Mesenchymal stem cell (in vitro differentiated cells and primary cell): ENCODE measurements around the gene ITGA5.

Experiments used
- DNase-seq: peaks from one replicate; pipeline ENCODE4 v3.0.0-alpha.2; 2013
- H2AFZ ChIP-seq: one replicate; pipeline ENCODE4 v1.6.1; 2013; ENCODE audit warnings: low read depth, mild to moderate bottlenecking, control low read depth, inconsistent platforms, low read length, moderate library complexity
- H2AK5ac ChIP-seq: 2 replicates; pipeline ENCODE4 v1.6.1; 2013; ENCODE audit warnings: low read length, moderate library complexity, mild to moderate bottlenecking, inconsistent platforms; ENCODE audit not compliant: severe bottlenecking
- H2BK120ac ChIP-seq: one replicate; pipeline ENCODE4 v1.6.1; 2013; ENCODE audit warnings: low read depth, mild to moderate bottlenecking, inconsistent platforms, low read length, moderate library complexity
- H2BK12ac ChIP-seq, 2 experiments: one replicate each; pipeline ENCODE4 v1.6.1; 2013; ENCODE audit warnings: inconsistent platforms in 2 of 2, low read length in 2 of 2, mild to moderate bottlenecking in 2 of 2, moderate library complexity in 2 of 2, control low read depth in 1 of 2
- H2BK15ac ChIP-seq: one replicate; pipeline ENCODE4 v1.6.1; 2013; ENCODE audit warnings: mild to moderate bottlenecking, low read depth, inconsistent platforms; ENCODE audit not compliant: poor library complexity, severe bottlenecking
- H2BK5ac ChIP-seq: 2 replicates; pipeline ENCODE4 v1.6.1; 2013; ENCODE audit warnings: low read depth, mild to moderate bottlenecking, low read length, control low read depth, inconsistent platforms; ENCODE audit not compliant: poor library complexity, severe bottlenecking
- H3K14ac ChIP-seq, 2 experiments: one replicate each; pipeline ENCODE4 v1.6.1; 2013; ENCODE audit warnings: inconsistent platforms in 2 of 2, low read length in 2 of 2, control low read depth in 1 of 2, mild to moderate bottlenecking in 1 of 2, moderate library complexity in 1 of 2
- H3K18ac ChIP-seq, 2 experiments: one replicate each; pipeline ENCODE4 v1.6.1; 2013; ENCODE audit warnings: inconsistent platforms in 2 of 2, low read length in 2 of 2, control low read depth in 1 of 2, low read depth in 1 of 2, mild to moderate bottlenecking in 1 of 2
- H3K23ac ChIP-seq, 2 experiments: one replicate each; pipeline ENCODE4 v1.6.1; 2013; ENCODE audit warnings: inconsistent platforms in 2 of 2, low read length in 2 of 2, mild to moderate bottlenecking in 2 of 2, moderate library complexity in 2 of 2, control low read depth in 1 of 2
- H3K27ac ChIP-seq: 2 replicates; pipeline ENCODE4 v1.5.1; 2013; ENCODE audit warnings: mild to moderate bottlenecking, moderate library complexity, low read length, control low read depth, inconsistent platforms; ENCODE audit not compliant: poor library complexity, severe bottlenecking
- H3K27me3 ChIP-seq, 2 experiments: 2 replicates each; pipeline versions ENCODE4 v1.6.1 to v1.7.0; 2013; ENCODE audit warnings: low read length in 2 of 2, mild to moderate bottlenecking in 2 of 2, moderate library complexity in 2 of 2, control low read depth in 1 of 2, inconsistent platforms in 1 of 2; ENCODE audit not compliant: control insufficient read depth in 1 of 2, insufficient read depth in 1 of 2
- H3K36me3 ChIP-seq, 2 experiments: 2 replicates each; pipeline versions ENCODE4 v1.6.1 to v1.7.0; 2013; ENCODE audit warnings: low read length in 2 of 2, control low read depth in 1 of 2, inconsistent platforms in 1 of 2, low read depth in 1 of 2, mild to moderate bottlenecking in 1 of 2; ENCODE audit not compliant: insufficient read depth in 2 of 2, control insufficient read depth in 1 of 2
- H3K4ac ChIP-seq, 2 experiments: one replicate each; pipeline ENCODE4 v1.6.1; 2013; ENCODE audit warnings: inconsistent platforms in 2 of 2, low read length in 2 of 2, mild to moderate bottlenecking in 2 of 2, moderate library complexity in 2 of 2, control low read depth in 1 of 2, low read depth in 1 of 2
- H3K4me1 ChIP-seq: 2 replicates; pipeline ENCODE4 v1.6.1; 2013; ENCODE audit warnings: low read depth, low read length, control low read depth; ENCODE audit not compliant: control insufficient read depth, insufficient read depth
- H3K4me2 ChIP-seq: 2 replicates; pipeline ENCODE4 v1.6.1; 2013; ENCODE audit warnings: low read length, mild to moderate bottlenecking, inconsistent platforms; ENCODE audit not compliant: poor library complexity, severe bottlenecking
- H3K4me3 ChIP-seq, 2 experiments: 2 replicates each; pipeline versions ENCODE4 v1.5.1 to v1.7.0; 2013; ENCODE audit warnings: low read length in 2 of 2, mild to moderate bottlenecking in 2 of 2, control low read depth in 1 of 2, low read depth in 1 of 2; ENCODE audit not compliant: insufficient read depth in 1 of 2
- H3K79me1 ChIP-seq: replicated peaks from 2 replicates; pipeline ENCODE4 v1.6.1; 2013; ENCODE audit warnings: mild to moderate bottlenecking, control low read depth, low read length, inconsistent platforms; ENCODE audit not compliant: poor library complexity, severe bottlenecking
- H3K9ac ChIP-seq: 2 replicates; pipeline ENCODE4 v1.7.0; 2013; ENCODE audit warnings: mild to moderate bottlenecking, low read length, moderate library complexity
- H3K9me3 ChIP-seq: 2 replicates; pipeline ENCODE4 v1.7.0; 2013; ENCODE audit warnings: mild to moderate bottlenecking, low read length; ENCODE audit not compliant: control insufficient read depth
- H4K8ac ChIP-seq: one replicate; pipeline ENCODE4 v1.6.1; 2013; ENCODE audit warnings: inconsistent platforms, mild to moderate bottlenecking, low read length, moderate library complexity
- H4K91ac ChIP-seq: one replicate; pipeline ENCODE4 v1.6.1; 2013; ENCODE audit warnings: mild to moderate bottlenecking, low read length, inconsistent platforms
- WGBS: methylation state at CpG from one replicate; pipeline ENCODE4 v1.1.7; 2013; ENCODE audit warnings: mixed read lengths; 5-methylcytosine and 5-hydroxymethylcytosine counted together

Gene ITGA5

GRCh38 chr12:54349036-54349435 is 70.0 kb downstream of the ITGA5 start:
- Histone ChIP-seq H3K23ac (no peak overlapping the region), H3K18ac (no peak overlapping the region), H4K8ac (no peak overlapping the region), H2AFZ (no peak overlapping the region), H3K9me3 (no peaks in the 10 kb centered on the region), H3K79me1 (peaks cover 8% of the 10 kb centered on the region), H3K27ac (no peak overlapping the region), H4K91ac (no peak overlapping the region), H3K27me3 (no peaks in the 10 kb centered on the region), H3K4me3 (no peak overlapping the region), H3K4me1 (peaks cover 13% of the 10 kb centered on the region), H2AK5ac (no peak overlapping the region), H3K9ac (no peak overlapping the region), H2BK15ac (no peak overlapping the region), H2BK12ac (no peak overlapping the region), H3K36me3 (peaks cover 52 to 71% of the 10 kb centered on the region in 2 experiments), H3K4ac (no peak overlapping the region), H2BK5ac (no peak overlapping the region), H3K14ac (no peak overlapping the region), H3K4me2 (no peak overlapping the region), H2BK120ac (no peak overlapping the region)
- WGBS, result 95% methylated on average over 4 of the region's 4 CpGs
- no peak for DNase-seq
